K562 (cell line): ENCODE results near the gene VAMP8. TPM values are rescaled to one million over a fixed set of nuclear protein-coding genes. Genes with fewer than 3 reads are reported as not detected.

Source experiments
- ATAC-seq: fragments of 200-7000 bp; cut with Tn5 transposase; 3 replicates; pipeline ENCODE4 v1.9.1; 2020; ENCODE audit warnings: moderate library complexity
- BruUV-seq: library from RNA; stranded (reverse); fragments of 400-500 nt; replicated peaks from 2 replicates; lab custom pipeline; 2021; lab: Mats Ljungman, UMichigan
- CTCF ChIA-PET: fragments of 300-600 bp; formaldehyde crosslinking; extraction: SDS; loops from one replicate; lab custom pipeline; 2021; ENCODE audit warnings: low intra/inter-chr PET ratio; lab: Yijun Ruan, JAX
- POLR2A ChIA-PET: fragments of 300-600, 350-650 bp; sonication (Branson Sonifier 250); formaldehyde crosslinking; extraction: SDS; loops from one replicate; lab custom pipeline; 2021; ENCODE audit warnings: antibody characterized with exemption, inconsistent platforms; lab: Yijun Ruan, JAX
- DNase-seq, 4 experiments: peaks; one replicate each; pipeline versions ENCODE4 v3.0.0 to v3.0.0-alpha.2; 2011 to 2018; ENCODE audit warnings: low spot score in 3 of 4, mixed read lengths in 3 of 4; ENCODE audit errors: extremely low read depth in 1 of 4
- FAIRE-seq: peaks from 2 replicates; lab custom pipeline; 2011; peaks lifted over from hg19 to GRCh38; lab: Jason Lieb, UNC
- H2AFZ ChIP-seq: 2 replicates; pipeline ENCODE4 v1.6.0; 2011; ENCODE audit warnings: low read depth, low read length, control low read depth, inconsistent platforms
- H3K27ac ChIP-seq: fragments of 200-600 bp; 3 replicates; pipeline ENCODE4 v1.8.0; 2011; ENCODE audit warnings: low read depth, mild to moderate bottlenecking, control low read depth, inconsistent platforms, low read length, moderate library complexity, mixed read lengths; ENCODE audit errors: extremely low read depth
- H3K27me3 ChIP-seq, 2 experiments: fragments of 300-600 bp in 1 of 2; 2 replicates in 1 of 2; 3 replicates in 1 of 2; pipeline versions ENCODE4 v1.6.0 to v1.8.0; 2011; ENCODE audit warnings: inconsistent platforms in 2 of 2, low read length in 2 of 2, mild to moderate bottlenecking in 1 of 2, mixed read lengths in 1 of 2, moderate library complexity in 1 of 2; ENCODE audit not compliant: control insufficient read depth in 2 of 2, insufficient read depth in 2 of 2
- H3K36me3 ChIP-seq: fragments of 300-600 bp; 3 replicates; pipeline ENCODE4 v1.8.0; 2011; ENCODE audit warnings: mild to moderate bottlenecking, low read length, inconsistent platforms; ENCODE audit not compliant: control insufficient read depth, insufficient read depth
- H3K4me1 ChIP-seq, 2 experiments: fragments of 200-600 bp in 1 of 2; replicated peaks in 1 of 2; 2 replicates in 1 of 2; 3 replicates in 1 of 2; pipeline versions ENCODE4 v1.5.1 to v1.8.0; 2011; ENCODE audit warnings: inconsistent platforms in 2 of 2, low read length in 2 of 2, mild to moderate bottlenecking in 1 of 2, mixed read lengths in 1 of 2, moderate library complexity in 1 of 2; ENCODE audit not compliant: control insufficient read depth in 2 of 2, insufficient read depth in 2 of 2
- H3K4me2 ChIP-seq: 2 replicates; pipeline ENCODE4 v1.6.1; 2011; ENCODE audit warnings: low read length, control low read depth, inconsistent platforms, mixed read lengths; ENCODE audit not compliant: insufficient read depth
- H3K4me3 ChIP-seq: fragments of 200-600 bp; sonication (generic), shearing (Covaris generic); 2 replicates; pipeline ENCODE4 v1.5.1; 2016; ENCODE audit warnings: control low read depth, inconsistent platforms
- H3K79me2 ChIP-seq: fragments of 200-600 bp; 3 replicates; pipeline ENCODE4 v1.8.0; 2011; ENCODE audit warnings: low read length, inconsistent platforms; ENCODE audit not compliant: control insufficient read depth, insufficient read depth
- H3K9ac ChIP-seq, 2 experiments: 2 replicates each; pipeline versions ENCODE4 v1.6.0 to v1.6.1; 2011; ENCODE audit warnings: low read depth in 2 of 2, low read length in 2 of 2, control low read depth in 1 of 2, inconsistent platforms in 1 of 2, mild to moderate bottlenecking in 1 of 2, mixed read lengths in 1 of 2; ENCODE audit not compliant: insufficient read depth in 1 of 2
- H3K9me1 ChIP-seq: one replicate; pipeline ENCODE4 v1.6.0; 2011; ENCODE audit warnings: inconsistent platforms, mild to moderate bottlenecking, low read length, moderate library complexity; ENCODE audit not compliant: control insufficient read depth, insufficient read depth
- H3K9me3 ChIP-seq: replicated peaks from 2 replicates; pipeline ENCODE4 v1.5.1; 2011; ENCODE audit warnings: low read depth, low read length, inconsistent platforms; ENCODE audit not compliant: control insufficient read depth, insufficient read depth
- H4K20me1 ChIP-seq: replicated peaks from 2 replicates; pipeline ENCODE4 v1.6.1; 2011; ENCODE audit warnings: low read length, inconsistent platforms, mixed read lengths; ENCODE audit not compliant: control insufficient read depth, insufficient read depth
- BACH1 ChIP-seq: fragments of 200-800 bp; sonication (Bioruptor generic); IDR thresholded peaks from 2 replicates; pipeline ENCODE4 v1.6.1; 2016; ENCODE audit warnings: missing genetic modification characterization, missing compliant biosample characterization
- CBX3 ChIP-seq, 2 experiments: IDR thresholded peaks; 1 replicate in 1 of 2; 2 replicates in 1 of 2; pipeline ENCODE4 v1.6.1; 2012; ENCODE audit warnings: inconsistent platforms in 2 of 2, low read length in 2 of 2, borderline replicate concordance in 1 of 2, control low read depth in 1 of 2
- TOE1 ChIP-seq, 2 experiments: fragments of 450-650 bp in 1 of 2; sonication (generic) in 1 of 2; formaldehyde crosslinking in 1 of 2; IDR thresholded peaks; 2 replicates each; pipeline versions ENCODE4 v1.7.1 to v1.8.0; 2016 to 2022; ENCODE audit warnings: borderline replicate concordance in 2 of 2, mild to moderate bottlenecking in 2 of 2, antibody characterized with exemption in 1 of 2, inconsistent platforms in 1 of 2, low read depth in 1 of 2, missing genetic modification reagents in 1 of 2, moderate library complexity in 1 of 2
- ZSCAN32 ChIP-seq: fragments of 450-650 bp; formaldehyde crosslinking; IDR thresholded peaks from 2 replicates; pipeline ENCODE4 v1.4.0; 2020; ENCODE audit warnings: mild to moderate bottlenecking, moderate library complexity
- WGBS: fragments of 100-300 bp; shearing (Covaris generic); methylation state at CpG from one replicate; pipeline ENCODE4 v1.1.6; 2016; ENCODE audit warnings: low coverage, mixed read lengths; ENCODE audit not compliant: insufficient coverage; ENCODE audit errors: missing lambda C conversion rate; 5-methylcytosine and 5-hydroxymethylcytosine counted together
- in situ Hi-C: fragments of 300-500 bp; cut with MboI; formaldehyde crosslinking; loops from 4 replicates; pipeline ENCODE4 v1.15.0; 2018; ENCODE audit warnings: inconsistent platforms, mixed read lengths
- intact Hi-C: fragments of 100-400 bp; cut with micrococcal nuclease; formaldehyde crosslinking; loops from 2 replicates; pipeline ENCODE4 v1.14.2; 2022
- polyA plus RNA-seq, 8 experiments: library from polyadenylated mRNA; depleted of rRNA in 4 of 8; stranded (reverse) in 5 of 8; unstranded in 3 of 8; fragments of >200 nt; fragmentation: Nextera tagmentation in 2 of 8; fragmentation: Illumina TruSeq in 1 of 8; extraction: Ambion mirVana in 2 of 8; extraction: Trizol in 1 of 8; gene quantifications; 2 replicates each; pipeline versions ENCODE4 v1.2.1 to v1.2.3, GENCODE V29; 2011 to 2014; ENCODE audit warnings: inconsistent platforms in 1 of 8, missing spikeins in 1 of 8
- total RNA-seq, 7 experiments: library from RNA; depleted of rRNA in 6 of 7; stranded (reverse); fragments of >200 nt in 6 of 7; fragmentation: Illumina TruSeq in 2 of 7; extraction: Trizol in 2 of 7; gene quantifications; 2 replicates each; pipeline versions ENCODE4 v1.2.1 to v1.2.3, GENCODE V29; 2011 to 2021; ENCODE audit warnings: low replicate concordance in 1 of 7
- TF ChIP-seq, protein P1 (sequence below): sonication (generic); formaldehyde crosslinking; IDR thresholded peaks from 2 replicates; pipeline ENCODE4 v1.8.0; 2022; ENCODE audit warnings: mild to moderate bottlenecking, missing genetic modification reagents
- TF ChIP-seq, protein P2 (sequence below): IDR thresholded peaks from 2 replicates; pipeline ENCODE4 v1.6.1; 2012; ENCODE audit warnings: low read depth, low read length, improper control_type of control experiment, borderline replicate concordance
- TF ChIP-seq, protein P3 (sequence below): fragments of 450-650 bp; IDR thresholded peaks from 2 replicates; pipeline ENCODE4 v1.6.1; 2017; ENCODE audit warnings: antibody characterized with exemption, mild to moderate bottlenecking
- TF ChIP-seq, protein P4 (sequence below): fragments of 250-450 bp; sonication (Bioruptor Pico); IDR thresholded peaks from 2 replicates; pipeline ENCODE4 v1.4.0; 2020; ENCODE audit warnings: mild to moderate bottlenecking, moderate library complexity

The VAMP8 gene
- total and polyA plus RNA-seq, 9 of the 15 experiments (the other 6 are each of a cell fraction or from before 2014, with no cell fraction given), result 107 to 571 (median 248) TPM

DNA sequence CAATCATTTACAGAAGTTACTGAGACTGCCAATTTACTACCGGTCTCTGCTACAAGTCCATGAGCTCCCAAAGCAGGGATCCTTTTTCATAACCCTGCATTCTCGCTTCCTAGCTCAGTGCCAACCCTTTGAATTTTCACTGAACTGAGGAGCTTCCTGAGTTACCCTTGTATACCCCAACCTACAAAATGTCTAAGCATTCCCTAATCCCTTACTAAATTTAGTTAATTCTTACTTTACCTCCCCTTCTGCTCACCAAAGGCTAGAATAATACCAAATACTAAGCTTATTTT, 28.8 kb upstream of the VAMP8 start (continued):
- TF ChIP-seq, protein P1, sequence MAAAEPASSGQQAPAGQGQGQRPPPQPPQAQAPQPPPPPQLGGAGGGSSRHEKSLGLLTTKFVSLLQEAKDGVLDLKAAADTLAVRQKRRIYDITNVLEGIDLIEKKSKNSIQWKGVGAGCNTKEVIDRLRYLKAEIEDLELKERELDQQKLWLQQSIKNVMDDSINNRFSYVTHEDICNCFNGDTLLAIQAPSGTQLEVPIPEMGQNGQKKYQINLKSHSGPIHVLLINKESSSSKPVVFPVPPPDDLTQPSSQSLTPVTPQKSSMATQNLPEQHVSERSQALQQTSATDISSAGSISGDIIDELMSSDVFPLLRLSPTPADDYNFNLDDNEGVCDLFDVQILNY (CRISPR knock-in tag), result no peak
- TF ChIP-seq, all 486 proteins: peak for 0

DNA sequence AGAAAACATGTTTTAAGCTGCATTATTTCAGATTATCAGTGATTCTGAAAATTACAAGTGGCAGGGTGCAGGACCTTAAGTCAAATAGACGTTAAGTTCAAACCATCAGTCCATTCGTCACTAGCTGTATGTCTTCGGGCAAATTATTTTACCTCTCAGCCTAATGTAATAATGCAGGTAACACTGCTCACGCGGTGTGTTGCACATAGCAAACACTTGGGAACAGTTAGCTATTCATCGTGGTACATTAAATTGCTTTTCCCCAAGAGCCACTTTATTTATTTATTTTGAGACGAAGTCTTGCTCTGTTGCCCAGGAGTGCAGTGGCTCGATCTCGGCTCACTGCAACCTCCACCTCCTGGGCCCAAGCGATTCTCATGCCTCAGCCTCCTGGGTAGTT, 28.3 kb upstream of the VAMP8 start:
- Histone ChIP-seq H3K36me3 (peaks cover 69% of the 10 kb centered on the region), H3K4me3 (no peak overlapping the region), H3K79me2 (0 out of 3 replicates have a peak, but pooled peaks cover 2% of the 10 kb centered on the region), H3K4me1 (no peaks in the 10 kb centered on the region; a peak in 1 of 5 replicates), H3K9me1 (no peaks in the 10 kb centered on the region), H3K9me3 (no peaks in the 10 kb centered on the region), H3K4me2 (no peak overlapping the region), H4K20me1 (peaks cover 6% of the 10 kb centered on the region), H3K27ac (no peak overlapping the region), H2AFZ (no peak overlapping the region), H3K27me3 (no peaks in the 10 kb centered on the region), H3K9ac (no peak overlapping the region)
- no TSS peak for BruUV-seq
- intact Hi-C loops, result no loop called here
- DNase-seq, result no peak
- in situ Hi-C loops, result no loop called here
- FAIRE-seq, result no peak
- POLR2A ChIA-PET, result interaction anchor here (0.6 to 24.3 kb wide), 14 partner anchors 4 to 222 kb away, joined by 3 to 1576 read pairs (median 5); partner anchors contain the start of genes CAPG, GGCX, MAT2A and SH2D6
- 91% methylated on average over 10 of the region's 10 CpGs for WGBS
- CTCF ChIA-PET, result interaction anchor here (4.5 kb wide), 1 partner anchor 128 kb away, joined by 63 read pairs; no protein-coding TSS in a partner anchor
- ATAC-seq, result no peak
- TF ChIP-seq, protein P2, sequence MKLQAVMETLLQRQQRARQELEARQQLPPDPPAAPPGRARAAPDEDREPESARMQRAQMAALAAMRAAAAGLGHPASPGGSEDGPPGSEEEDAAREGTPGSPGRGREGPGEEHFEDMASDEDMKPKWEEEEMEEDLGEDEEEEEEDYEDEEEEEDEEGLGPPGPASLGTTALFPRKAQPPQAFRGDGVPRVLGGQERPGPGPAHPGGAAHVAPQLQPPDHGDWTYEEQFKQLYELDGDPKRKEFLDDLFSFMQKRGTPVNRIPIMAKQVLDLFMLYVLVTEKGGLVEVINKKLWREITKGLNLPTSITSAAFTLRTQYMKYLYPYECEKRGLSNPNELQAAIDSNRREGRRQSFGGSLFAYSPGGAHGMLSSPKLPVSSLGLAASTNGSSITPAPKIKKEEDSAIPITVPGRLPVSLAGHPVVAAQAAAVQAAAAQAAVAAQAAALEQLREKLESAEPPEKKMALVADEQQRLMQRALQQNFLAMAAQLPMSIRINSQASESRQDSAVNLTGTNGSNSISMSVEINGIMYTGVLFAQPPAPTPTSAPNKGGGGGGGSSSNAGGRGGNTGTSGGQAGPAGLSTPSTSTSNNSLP, result no peak
- TF ChIP-seq BACH1, result no peak
- TF ChIP-seq, protein P3, sequence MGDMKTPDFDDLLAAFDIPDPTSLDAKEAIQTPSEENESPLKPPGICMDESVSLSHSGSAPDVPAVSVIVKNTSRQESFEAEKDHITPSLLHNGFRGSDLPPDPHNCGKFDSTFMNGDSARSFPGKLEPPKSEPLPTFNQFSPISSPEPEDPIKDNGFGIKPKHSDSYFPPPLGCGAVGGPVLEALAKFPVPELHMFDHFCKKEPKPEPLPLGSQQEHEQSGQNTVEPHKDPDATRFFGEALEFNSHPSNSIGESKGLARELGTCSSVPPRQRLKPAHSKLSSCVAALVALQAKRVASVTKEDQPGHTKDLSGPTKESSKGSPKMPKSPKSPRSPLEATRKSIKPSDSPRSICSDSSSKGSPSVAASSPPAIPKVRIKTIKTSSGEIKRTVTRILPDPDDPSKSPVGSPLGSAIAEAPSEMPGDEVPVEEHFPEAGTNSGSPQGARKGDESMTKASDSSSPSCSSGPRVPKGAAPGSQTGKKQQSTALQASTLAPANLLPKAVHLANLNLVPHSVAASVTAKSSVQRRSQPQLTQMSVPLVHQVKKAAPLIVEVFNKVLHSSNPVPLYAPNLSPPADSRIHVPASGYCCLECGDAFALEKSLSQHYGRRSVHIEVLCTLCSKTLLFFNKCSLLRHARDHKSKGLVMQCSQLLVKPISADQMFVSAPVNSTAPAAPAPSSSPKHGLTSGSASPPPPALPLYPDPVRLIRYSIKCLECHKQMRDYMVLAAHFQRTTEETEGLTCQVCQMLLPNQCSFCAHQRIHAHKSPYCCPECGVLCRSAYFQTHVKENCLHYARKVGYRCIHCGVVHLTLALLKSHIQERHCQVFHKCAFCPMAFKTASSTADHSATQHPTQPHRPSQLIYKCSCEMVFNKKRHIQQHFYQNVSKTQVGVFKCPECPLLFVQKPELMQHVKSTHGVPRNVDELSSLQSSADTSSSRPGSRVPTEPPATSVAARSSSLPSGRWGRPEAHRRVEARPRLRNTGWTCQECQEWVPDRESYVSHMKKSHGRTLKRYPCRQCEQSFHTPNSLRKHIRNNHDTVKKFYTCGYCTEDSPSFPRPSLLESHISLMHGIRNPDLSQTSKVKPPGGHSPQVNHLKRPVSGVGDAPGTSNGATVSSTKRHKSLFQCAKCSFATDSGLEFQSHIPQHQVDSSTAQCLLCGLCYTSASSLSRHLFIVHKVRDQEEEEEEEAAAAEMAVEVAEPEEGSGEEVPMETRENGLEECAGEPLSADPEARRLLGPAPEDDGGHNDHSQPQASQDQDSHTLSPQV, result no peak
- TF ChIP-seq, protein P4, sequence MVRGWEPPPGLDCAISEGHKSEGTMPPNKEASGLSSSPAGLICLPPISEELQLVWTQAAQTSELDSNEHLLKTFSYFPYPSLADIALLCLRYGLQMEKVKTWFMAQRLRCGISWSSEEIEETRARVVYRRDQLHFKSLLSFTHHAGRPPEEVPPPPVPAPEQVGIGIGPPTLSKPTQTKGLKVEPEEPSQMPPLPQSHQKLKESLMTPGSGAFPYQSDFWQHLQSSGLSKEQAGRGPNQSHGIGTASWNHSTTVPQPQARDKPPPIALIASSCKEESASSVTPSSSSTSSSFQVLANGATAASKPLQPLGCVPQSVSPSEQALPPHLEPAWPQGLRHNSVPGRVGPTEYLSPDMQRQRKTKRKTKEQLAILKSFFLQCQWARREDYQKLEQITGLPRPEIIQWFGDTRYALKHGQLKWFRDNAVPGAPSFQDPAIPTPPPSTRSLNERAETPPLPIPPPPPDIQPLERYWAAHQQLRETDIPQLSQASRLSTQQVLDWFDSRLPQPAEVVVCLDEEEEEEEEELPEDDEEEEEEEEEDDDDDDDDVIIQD (CRISPR knock-in tag), result no peak
- no peak for TF ChIP-seq ZSCAN32 (CRISPR knock-in tag)
- TF ChIP-seq CBX3 (IDR thresholded peaks at IDR 0.05; ENCODE audit: borderline replicate concordance in 1 of 2, low read length in 2 of 2), result no peak
- TF ChIP-seq TOE1 (IDR thresholded peaks at IDR 0.05; ENCODE audit: borderline replicate concordance), result no peak
- TF ChIP-seq TOE1 (CRISPR knock-in tag; IDR thresholded peaks at IDR 0.05; ENCODE audit: borderline replicate concordance, low read depth), result no peak
